Measurements from ENCODE around the gene MARK1. TPM values are rescaled to one million over a fixed set of nuclear protein-coding genes. Genes with fewer than 3 reads are reported as not detected.

MARK1 gene
- total and polyA plus RNA-seq, 2 donors (not counting 1 experiment from before 2014, with no cell fraction given), result 0.52 to 3.8 TPM

- DNase-seq, result no peak
- H3K9ac ChIP-seq (ENCODE audit: low read length), result no peak overlapping the region
- no peak overlapping the region for H3K27ac Mint-ChIP-seq
Measured at GRCh38 chr1:220491891-220492290, 36.0 kb upstream of the MARK1 start.

More at GRCh38 chr1:220491891-220492290, 36.0 kb upstream of the MARK1 start:
- Histone ChIP-seq H3K4me2 (replicated peaks; ENCODE audit: low read depth, low read length, poor library complexity, severe bottlenecking) (no peak overlapping the region), H3K9me3 (ENCODE audit: control extremely low read depth in 1 of 3, control insufficient read depth in 2 of 3, insufficient read depth in 1 of 3, low read length in 2 of 3) (no peaks in the 10 kb centered on the region), H2AFZ (ENCODE audit: insufficient read depth, low read depth, low read length, poor library complexity, severe bottlenecking) (no peak overlapping the region), H3K4me3 (ENCODE audit: control extremely low read depth in 1 of 5, extremely low read depth in 1 of 5, insufficient read depth in 1 of 5, low read depth in 2 of 5, low read length in 4 of 5) (no peak overlapping the region), H3K27me3 (replicated peaks in 1 of 4; ENCODE audit: control extremely low read depth in 1 of 4, control insufficient read depth in 3 of 4, insufficient read depth in 4 of 4, low read length in 3 of 4) (no peaks in the 10 kb centered on the region), H4K20me1 (ENCODE audit: control insufficient read depth, insufficient read depth, low read length, poor library complexity, severe bottlenecking) (no peaks in the 10 kb centered on the region), H3K79me2 (ENCODE audit: control insufficient read depth, insufficient read depth, low read length) (no peaks in the 10 kb centered on the region), H3K27ac (ENCODE audit: low read length in 2 of 2) (no peak overlapping the region), H3K36me3 (replicated peaks in 1 of 2; ENCODE audit: control extremely low read depth in 1 of 2, control insufficient read depth in 1 of 2, extremely low read depth in 1 of 2, insufficient read depth in 2 of 2, low read length in 1 of 2) (no peaks in the 10 kb centered on the region), H3K4me1 (ENCODE audit: control insufficient read depth in 2 of 2, insufficient read depth in 2 of 2, low read length in 2 of 2) (no peaks in the 10 kb centered on the region)
- no peaks in the 10 kb centered on the region for H3K4me1 Mint-ChIP-seq
- TF ChIP-seq EZH2 (IDR thresholded peaks at IDR 0.05; ENCODE audit: borderline replicate concordance, insufficient read depth, low read depth, low read length, poor library complexity, severe bottlenecking) (no peak), CTCF (IDR thresholded peaks at IDR 0.05) (no peak)
- H3K27me3 Mint-ChIP-seq, result peaks cover 20% of the 10 kb centered on the region
- ChIA-PET POLR2A (no interaction called here), CTCF (no interaction called here)
- no peak overlapping the region for H3K4me3 Mint-ChIP-seq
- intact Hi-C loops (cut with micrococcal nuclease), result no loop called here
- no peak for ATAC-seq (ENCODE audit: low read depth)
- no peaks in the 10 kb centered on the region for H3K9me3 Mint-ChIP-seq (ENCODE audit: insufficient read depth)
- WGBS (ENCODE audit: insufficient coverage), result 60% methylated on average over 1 of the region's 2 CpGs

All from B cell (primary cell).